Spleen (tissue), 11 donors: ENCODE data around the gene CPT1B. TPM values are rescaled to one million over a fixed set of nuclear protein-coding genes. Genes with fewer than 3 reads are reported as not detected.

Experiments
- DNase-seq: peaks from one replicate; pipeline ENCODE4 v3.0.0-alpha.2; 2020
- H3K27ac ChIP-seq, 8 donors: fragments of 200-600 bp; sonication (generic) in 7 of 8; 1 replicate in 4 of 8; 2 replicates in 4 of 8; pipeline versions ENCODE4 v1.5.0 to v1.8.0; 2016 to 2021; ENCODE audit warnings: inconsistent platforms in 4 of 8, mild to moderate bottlenecking in 4 of 8, moderate library complexity in 1 of 8
- H3K27me3 ChIP-seq, 7 donors: fragments of 200-600 bp; sonication (generic) in 6 of 7; replicated peaks in 1 of 7; 1 replicate in 4 of 7; 2 replicates in 3 of 7; pipeline versions ENCODE4 v1.5.0 to v1.8.0; 2016 to 2021; ENCODE audit warnings: inconsistent platforms in 3 of 7, mild to moderate bottlenecking in 1 of 7
- H3K36me3 ChIP-seq, 6 donors: fragments of 200-600 bp; sonication (generic) in 5 of 6; 1 replicate in 4 of 6; 2 replicates in 2 of 6; pipeline versions ENCODE4 v1.5.0 to v1.8.0; 2016 to 2021; ENCODE audit warnings: inconsistent platforms in 2 of 6
- H3K4me1 ChIP-seq, 6 donors: fragments of 200-600 bp; sonication (generic) in 5 of 6; 1 replicate in 3 of 6; 2 replicates in 3 of 6; pipeline versions ENCODE4 v1.5.0 to v1.8.0; 2016 to 2021; ENCODE audit warnings: inconsistent platforms in 3 of 6
- H3K4me3 ChIP-seq, 8 donors: fragments of 200-600 bp; sonication (generic) in 7 of 8; 1 replicate in 4 of 8; 2 replicates in 4 of 8; pipeline versions ENCODE4 v1.5.0 to v1.8.0; 2016 to 2021; ENCODE audit warnings: inconsistent platforms in 4 of 8, mild to moderate bottlenecking in 4 of 8, moderate library complexity in 2 of 8
- H3K9me3 ChIP-seq, 8 donors: fragments of 200-600 bp; sonication (generic) in 7 of 8; 1 replicate in 4 of 8; 2 replicates in 4 of 8; pipeline versions ENCODE4 v1.5.0 to v1.8.0; 2016 to 2021; ENCODE audit warnings: inconsistent platforms in 4 of 8
- CTCF ChIP-seq, 11 experiments: fragments of 200-600 bp in 7 of 11; fragments of 450-650 bp in 4 of 11; sonication (generic) in 4 of 11; IDR thresholded peaks in 8 of 11; conservative IDR thresholded peaks in 3 of 11; 1 replicate in 7 of 11; 2 replicates in 4 of 11; pipeline versions ENCODE4 v1.4.0 to v1.8.0; 2016 to 2021; ENCODE audit warnings: antibody characterized with exemption in 11 of 11, inconsistent platforms in 4 of 11, mild to moderate bottlenecking in 1 of 11
- POLR2A ChIP-seq, 3 donors: fragments of 450-650 bp; IDR thresholded peaks; one replicate each; pipeline ENCODE4 v1.5.1; 2017; ENCODE audit warnings: antibody characterized with exemption in 3 of 3, mild to moderate bottlenecking in 1 of 3
- POLR2AphosphoS5 ChIP-seq, 3 donors: sonication (generic); formaldehyde crosslinking; IDR thresholded peaks; one replicate each; pipeline ENCODE4 v1.5.1; 2017; ENCODE audit warnings: antibody characterized with exemption in 3 of 3
- WGBS, 5 donors: extraction: QIAGEN DNeasy Blood & Tissue Kit in 3 of 5; methylation state at CpG; one replicate each; pipeline versions ENCODE4 v1.1.5 to v1.1.7; 2013 to 2018; 5-methylcytosine and 5-hydroxymethylcytosine counted together
- intact Hi-C: fragments of 100-400 bp; cut with DNase I; formaldehyde crosslinking; loops from one replicate; pipeline ENCODE4 v1.15.0; 2023; ENCODE audit warnings: low total_unique reads
- polyA plus RNA-seq, 3 donors: library from polyadenylated mRNA; stranded (reverse); fragments of 200-250 nt; gene quantifications; one replicate each; pipeline ENCODE4 v1.2.1, GENCODE V29; 2013
- total RNA-seq, 7 donors: library from RNA; depleted of rRNA in 3 of 7; stranded (reverse); fragments of >200 nt in 3 of 7; fragmentation: NEBNext Ultra II Directional in 4 of 7; extraction: Animal tissue kit (Norgen Biotek cat#: 25700) in 4 of 7; gene quantifications; one replicate each; pipeline versions ENCODE4 v1.1.0 to v1.2.1, GENCODE V29; 2016 to 2021
- donor health status: healthy with polysubstance abuse.
- donor health status: DM: no; HTN: no; CAD: no; lungs with moderate emphysema.
- donor health status: DM: no; HTN: no; CAD: no.
- donor health status: Bipolar disorder and iron deficiency.
- donor health status: healthy.
- donor health status: DM: no; HTN: no; CAD: no.
- donor health status: DM: yes; HTN: yes; CAD: no.

Gene CPT1B
- total and polyA plus RNA-seq, 10 donors, result 23.6 to 55.3 (median 34.3) TPM

GRCh38 chr22:50523806-50524675, 54.2 kb downstream of the CPT1B start:
- Histone ChIP-seq H3K9me3 (no peaks in the 10 kb centered on the region), H3K27ac (peak overlapping the region in 4 of 8 donors; percentile 99 to 100 (median 100)), H3K27me3 (no peaks in the 10 kb centered on the region), H3K4me3 (peak overlapping the region in 7 of 8 donors; percentile 80 to 97 (median 84)), H3K4me1 (peaks cover 29 to 62% (median 43%) of the 10 kb centered on the region in 6 donors), H3K36me3 (peaks cover 0 to 68% (median 47%) of the 10 kb centered on the region in 6 donors)
- 76 to 90% (median 85%) methylated on average over 8 to 25 of the region's 25 CpGs for WGBS, 5 donors
- intact Hi-C loops, result no loop called here
- no peak for TF ChIP-seq POLR2A (IDR thresholded peaks at IDR 0.05)
- TF ChIP-seq CTCF (IDR thresholded peaks at IDR 0.05 in 8 of 11, conservative IDR thresholded peaks at IDR 0.05 in 3 of 11), result no peak
- peak in 1 of 3 donors; percentile 64 for TF ChIP-seq POLR2AphosphoS5 (IDR thresholded peaks at IDR 0.05)
- DNase-seq, result no peak

GRCh38 chr22:50523458-50523805, 54.8 kb downstream of the CPT1B start:
- Histone ChIP-seq H3K27me3 (no peaks in the 10 kb centered on the region), H3K4me3 (no peak overlapping the region), H3K27ac (no peak overlapping the region), H3K9me3 (no peaks in the 10 kb centered on the region), H3K4me1 (peaks cover 24 to 56% (median 37%) of the 10 kb centered on the region in 6 donors), H3K36me3 (peaks cover 0 to 68% (median 53%) of the 10 kb centered on the region in 6 donors)
- 91 to 97% (median 94%) methylated on average over 13 to 16 of the region's 16 CpGs for WGBS, 5 donors
- no peak for DNase-seq
- intact Hi-C loops, result no loop called here
- TF ChIP-seq CTCF (IDR thresholded peaks at IDR 0.05 in 8 of 11, conservative IDR thresholded peaks at IDR 0.05 in 3 of 11), result no peak
- TF ChIP-seq POLR2A (IDR thresholded peaks at IDR 0.05), result no peak
- TF ChIP-seq POLR2AphosphoS5 (IDR thresholded peaks at IDR 0.05), result no peak

- Histone ChIP-seq H3K27me3 (no peaks in the 10 kb centered on the region), H3K27ac (no peak overlapping the region), H3K36me3 (peaks cover 0 to 68% (median 58%) of the 10 kb centered on the region in 6 donors), H3K9me3 (no peaks in the 10 kb centered on the region), H3K4me3 (no peak overlapping the region), H3K4me1 (peaks cover 24 to 51% (median 32%) of the 10 kb centered on the region in 6 donors)
- TF ChIP-seq POLR2AphosphoS5 (IDR thresholded peaks at IDR 0.05) (peak in 1 of 3 donors; percentile 68), CTCF (IDR thresholded peaks at IDR 0.05 in 8 of 11, conservative IDR thresholded peaks at IDR 0.05 in 3 of 11) (no peak)
- no peak for DNase-seq
- WGBS, 5 donors, result 90 to 93% (median 92%) methylated on average over 14 to 22 of the region's 22 CpGs
- intact Hi-C loops, result no loop called here
These were observed 55.3 kb downstream of the CPT1B start for GRCh38 chr22:50522806-50523438.
